WI38 (cell line): ENCODE data around the gene BMPER.

Source experiments
- H3K4me3 ChIP-seq: 2 replicates; pipeline ENCODE4 v1.5.1; 2011; ENCODE audit warnings: low read depth, mild to moderate bottlenecking, control low read depth, low read length
- TF ChIP-seq, protein P1 (sequence below): IDR thresholded peaks from 2 replicates; pipeline ENCODE4 v1.5.1; 2012; ENCODE audit warnings: low read depth, mild to moderate bottlenecking, control low read depth, low read length

The BMPER gene

GRCh38 chr7:34054075-34054474 lies 148.7 kb downstream of the BMPER start:
- H3K4me3 ChIP-seq: no peak overlapping the region
- TF ChIP-seq, protein P1, sequence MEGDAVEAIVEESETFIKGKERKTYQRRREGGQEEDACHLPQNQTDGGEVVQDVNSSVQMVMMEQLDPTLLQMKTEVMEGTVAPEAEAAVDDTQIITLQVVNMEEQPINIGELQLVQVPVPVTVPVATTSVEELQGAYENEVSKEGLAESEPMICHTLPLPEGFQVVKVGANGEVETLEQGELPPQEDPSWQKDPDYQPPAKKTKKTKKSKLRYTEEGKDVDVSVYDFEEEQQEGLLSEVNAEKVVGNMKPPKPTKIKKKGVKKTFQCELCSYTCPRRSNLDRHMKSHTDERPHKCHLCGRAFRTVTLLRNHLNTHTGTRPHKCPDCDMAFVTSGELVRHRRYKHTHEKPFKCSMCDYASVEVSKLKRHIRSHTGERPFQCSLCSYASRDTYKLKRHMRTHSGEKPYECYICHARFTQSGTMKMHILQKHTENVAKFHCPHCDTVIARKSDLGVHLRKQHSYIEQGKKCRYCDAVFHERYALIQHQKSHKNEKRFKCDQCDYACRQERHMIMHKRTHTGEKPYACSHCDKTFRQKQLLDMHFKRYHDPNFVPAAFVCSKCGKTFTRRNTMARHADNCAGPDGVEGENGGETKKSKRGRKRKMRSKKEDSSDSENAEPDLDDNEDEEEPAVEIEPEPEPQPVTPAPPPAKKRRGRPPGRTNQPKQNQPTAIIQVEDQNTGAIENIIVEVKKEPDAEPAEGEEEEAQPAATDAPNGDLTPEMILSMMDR: no peak

DNA sequence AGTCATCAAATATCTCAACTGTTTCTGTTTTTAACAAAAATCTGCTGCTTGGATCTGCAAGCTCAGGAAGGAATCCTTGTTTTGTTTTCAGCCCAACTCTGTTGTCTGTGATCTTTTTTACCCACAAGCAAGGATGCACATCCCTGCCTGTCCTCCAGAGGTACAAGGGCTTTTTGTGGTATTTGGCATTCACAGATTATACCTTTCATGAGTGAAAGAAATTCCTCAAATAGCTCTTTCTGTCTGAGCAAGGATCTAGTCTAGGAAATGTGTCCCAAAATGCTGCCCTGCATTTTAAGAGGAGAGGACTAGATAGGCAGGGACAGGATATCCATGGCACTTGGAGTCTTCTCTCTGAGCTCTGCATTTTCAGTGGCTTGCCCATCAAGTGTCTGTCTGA lies 151.8 kb downstream of the BMPER start:
- TF ChIP-seq, protein P1: no peak
- no peak overlapping the region for H3K4me3 ChIP-seq

DNA sequence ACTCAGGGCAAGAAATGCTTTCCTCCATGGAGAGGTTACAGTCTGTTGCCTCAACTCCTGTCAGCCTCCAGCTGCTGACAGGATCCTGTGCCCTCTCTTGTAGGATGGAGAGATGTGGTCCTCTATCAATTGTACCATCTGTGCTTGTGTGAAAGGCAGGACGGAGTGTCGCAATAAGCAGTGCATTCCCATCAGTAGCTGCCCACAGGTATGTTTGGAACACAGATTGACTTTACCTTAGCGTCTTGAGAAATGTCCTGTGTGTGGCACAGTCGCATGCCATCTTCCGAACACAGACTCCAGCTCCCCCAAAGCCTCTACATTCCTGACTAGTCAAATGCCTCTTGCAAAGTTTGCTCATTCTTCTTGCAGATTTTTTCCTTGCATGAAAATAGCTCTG lies 152.6 kb downstream of the BMPER start:
- TF ChIP-seq, protein P1: no peak
- H3K4me3 ChIP-seq: no peak overlapping the region

- TF ChIP-seq, protein P1: no peak
- no peak overlapping the region for H3K4me3 ChIP-seq
Measured at GRCh38 chr7:34058801-34059135, 153.4 kb downstream of the BMPER start.

- H3K4me3 ChIP-seq: no peak overlapping the region
- TF ChIP-seq, protein P1: no peak
Measured at GRCh38 chr7:34059136-34059828, 153.9 kb downstream of the BMPER start.

GRCh38 chr7:34060196-34060947 lies 155.0 kb downstream of the BMPER start:
- no peak overlapping the region for H3K4me3 ChIP-seq
- TF ChIP-seq, protein P1: no peak

DNA sequence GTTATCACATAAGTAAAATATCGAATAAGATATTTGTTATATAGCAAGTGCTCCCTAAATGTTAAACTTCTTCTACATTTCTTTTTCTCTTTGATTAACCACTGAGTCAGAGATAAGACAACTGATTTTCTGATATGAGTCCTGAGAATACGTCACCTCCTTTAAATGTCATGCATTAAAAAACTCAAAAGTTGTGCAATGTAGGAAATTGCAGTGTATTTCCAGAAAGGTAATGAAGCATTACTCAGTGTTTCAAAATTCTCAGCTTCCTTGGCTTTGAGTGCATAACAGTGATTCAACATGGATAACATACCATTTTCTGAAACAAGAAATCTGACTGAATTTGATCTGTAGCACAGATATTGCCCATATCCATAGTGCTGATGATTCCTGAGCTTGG lies 155.8 kb downstream of the BMPER start:
- TF ChIP-seq, protein P1: no peak
- H3K4me3 ChIP-seq: no peak overlapping the region
